NCI-H460 (cell line): Measurements from ENCODE around the gene PRSS21. TPM values are rescaled to one million over a fixed set of nuclear protein-coding genes. Genes with fewer than 3 reads are reported as not detected.
A peak's percentile ranks its signal among the peaks of the same experiment; 100 is the strongest.

ENCODE experiments used
- DNase-seq: peaks from one replicate; pipeline ENCODE4 v3.0.0-alpha.2; 2016; ENCODE audit warnings: low read depth; ENCODE audit errors: extremely low read depth
- small RNA-seq, 2 experiments: library from RNA; depleted of rRNA; stranded (forward); fragments of <200 nt; gene quantifications; one replicate each; pipeline ENCODE3, GENCODE V24; 2014
- total RNA-seq: library from RNA; depleted of rRNA; stranded (reverse); fragments of >200 nt; shearing (Covaris generic); gene quantifications from 2 replicates; pipeline ENCODE4 v1.2.3, GENCODE V29; 2014; rRNA removed

The PRSS21 gene
- total RNA-seq, 1 experiment from 2014 or later, result not detected

DNA sequence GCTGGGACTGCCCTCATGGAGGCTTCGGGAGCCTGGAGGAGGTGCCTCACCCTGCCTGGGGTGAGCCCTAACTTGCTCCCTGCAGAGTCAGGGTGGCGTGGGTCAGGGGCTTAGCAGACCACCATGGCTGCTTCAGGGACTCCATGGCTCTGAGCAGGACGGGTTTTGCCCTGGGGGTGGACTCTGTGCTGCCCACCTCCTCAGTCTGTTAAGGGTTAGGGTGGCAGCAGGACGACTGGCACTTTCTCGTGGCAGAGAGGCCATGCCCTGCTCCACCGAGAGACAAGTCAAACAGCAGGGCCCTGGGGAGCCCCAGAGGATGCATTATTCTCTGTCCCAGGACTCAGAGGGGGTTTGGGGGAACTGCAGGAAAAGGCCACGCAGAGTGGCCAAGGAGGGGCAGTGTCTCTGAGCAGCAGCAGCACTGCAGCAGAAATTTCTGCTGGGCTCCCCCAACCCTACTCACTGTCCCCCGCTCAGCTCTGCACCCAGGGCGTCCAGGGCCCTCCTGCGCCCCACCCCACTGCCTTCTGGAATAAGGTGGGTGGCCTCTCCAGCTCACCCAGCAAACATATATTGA is 42.7 kb downstream of the PRSS21 start:
- DNase-seq, result no peak

DNA sequence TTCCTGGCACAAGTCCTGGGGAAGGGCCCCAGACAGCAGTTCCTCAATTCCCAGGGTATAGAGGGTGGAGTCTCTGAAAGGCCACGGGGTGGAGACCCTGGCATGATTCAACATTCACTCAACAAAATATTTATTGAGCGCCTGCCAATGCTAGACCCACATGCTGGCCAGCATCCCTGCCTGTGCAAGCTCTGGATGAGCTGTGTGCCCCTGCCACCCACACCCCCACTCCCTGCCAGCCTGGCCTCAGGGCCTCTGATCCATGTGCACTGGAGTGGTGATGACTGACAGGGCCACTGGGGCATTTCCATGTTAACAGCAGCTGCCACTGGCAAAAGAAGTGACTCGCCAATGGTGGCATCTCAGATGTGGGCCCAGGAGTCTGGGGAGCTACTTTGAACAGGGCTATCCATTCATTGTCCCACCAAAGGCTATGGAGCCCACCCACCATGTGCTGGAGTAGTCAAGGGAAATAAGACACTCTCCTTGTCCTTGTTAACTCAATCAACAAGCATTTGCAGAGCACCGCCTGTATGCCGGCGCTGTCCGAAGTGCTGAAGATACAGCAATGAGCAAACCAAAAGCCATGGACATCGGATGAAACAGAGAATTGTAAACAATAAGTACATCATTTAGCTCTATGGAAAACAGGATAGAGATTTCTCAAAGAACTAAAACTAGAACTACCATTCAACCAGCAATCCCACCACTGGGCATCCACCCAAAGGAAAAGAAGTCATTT is 44.0 kb downstream of the PRSS21 start:
- no peak for DNase-seq

DNA sequence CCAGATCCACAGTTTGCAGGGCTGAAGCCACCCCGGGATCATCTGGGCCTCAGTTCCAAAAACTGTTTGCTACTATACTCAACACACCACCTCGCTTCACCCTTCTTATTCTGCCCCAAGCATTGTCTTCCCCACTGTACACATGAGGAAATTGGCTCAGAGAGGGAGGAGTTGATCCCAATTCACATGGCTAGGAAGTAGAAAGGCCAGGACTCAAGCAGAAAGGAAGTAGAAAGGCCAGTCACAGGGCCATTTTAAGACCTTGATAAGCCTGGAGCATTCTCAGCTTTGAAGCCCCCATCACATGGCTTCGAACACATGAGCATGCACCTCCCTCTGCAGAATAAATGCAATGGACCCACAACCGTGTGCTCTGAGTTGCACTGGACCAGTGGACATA is 48.6 kb downstream of the PRSS21 start:
- no peak for DNase-seq

DNA sequence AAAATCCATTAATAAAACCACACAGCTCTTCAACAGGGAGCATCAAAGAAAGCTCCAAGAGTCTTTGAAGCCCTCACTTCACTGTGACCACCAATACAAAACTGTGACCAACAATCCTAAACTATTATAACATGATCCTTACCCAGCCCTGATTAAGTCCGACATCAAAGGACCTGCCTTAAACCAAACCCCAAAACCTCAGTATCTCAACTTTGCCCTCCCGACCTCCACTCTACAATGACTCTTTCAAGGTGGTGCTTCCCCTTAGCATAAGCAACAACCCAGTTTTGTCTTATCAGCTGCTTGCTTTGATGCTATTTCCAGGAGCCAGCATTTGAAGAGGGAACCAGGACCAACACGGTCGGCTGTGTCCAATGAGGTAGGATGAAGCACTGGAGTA is 49.4 kb downstream of the PRSS21 start:
- no peak for DNase-seq

DNA sequence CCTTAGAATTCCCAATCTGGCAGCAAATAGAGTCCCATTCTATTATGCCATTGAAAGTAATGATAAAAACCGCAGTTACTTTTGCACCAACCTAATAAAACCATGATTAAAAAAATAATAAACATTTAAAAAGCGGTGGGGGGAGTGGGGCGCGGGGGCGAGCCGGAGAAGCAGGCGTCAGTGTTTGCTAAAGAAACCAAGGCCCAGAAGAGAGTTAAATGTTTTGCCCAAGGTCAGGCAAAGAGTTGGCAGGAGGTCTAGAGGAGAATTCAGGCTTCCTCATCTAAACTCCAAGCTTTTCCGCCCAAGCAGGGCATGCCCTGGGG is 50.6 kb downstream of the PRSS21 start:
- no peak for DNase-seq

DNA sequence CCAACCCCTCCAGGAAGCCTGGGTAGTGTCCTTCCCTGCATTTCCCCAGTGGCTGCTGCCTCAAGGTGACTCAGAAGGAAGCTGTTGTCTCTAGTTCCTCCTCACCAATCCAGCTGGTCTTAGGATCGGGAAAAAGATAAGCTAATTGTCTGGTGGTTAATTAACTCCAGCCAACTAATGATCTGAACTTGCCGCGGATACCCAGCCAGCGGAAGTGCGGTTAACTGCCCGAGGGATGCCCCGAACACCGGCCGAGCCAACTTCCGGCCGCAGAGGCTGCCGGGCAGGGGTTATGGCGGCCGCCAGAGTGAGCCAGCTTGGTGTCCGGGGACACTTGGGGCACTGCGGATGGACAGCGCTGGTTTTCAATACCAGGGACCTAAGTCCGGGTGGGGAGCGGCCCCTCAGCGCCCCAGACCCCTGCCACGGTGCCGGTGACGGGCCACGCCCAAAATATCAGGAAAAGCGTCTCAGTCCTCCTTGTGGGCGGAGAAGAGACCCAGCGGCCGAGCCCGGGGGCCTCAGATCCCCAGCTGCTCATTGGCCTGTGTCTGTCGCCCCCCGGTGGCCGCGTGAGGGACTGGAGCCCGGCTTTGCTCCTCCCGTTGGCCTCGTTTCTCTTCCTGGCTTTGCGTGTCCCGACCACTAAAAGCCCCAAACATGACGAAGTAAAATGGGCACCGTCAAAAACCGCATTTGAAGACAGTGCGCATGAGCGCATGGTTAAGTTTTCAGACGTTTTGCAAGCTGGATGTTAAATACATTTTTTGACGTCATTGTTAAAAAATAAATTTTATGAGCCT is 51.2 kb downstream of the PRSS21 start:
- DNase-seq, result peak; percentile 90

Small RNA genes lying within 50 kb of the gene (small RNA-seq; reads per million reads assigned to genes)
- 0 to 0.12 reads per million in 2 experiments for gene SNORA3C

Other genes starting within 250 kb of the PRSS21 start
- 35.4 and 36.4 TPM in 2 replicates for gene KCTD5, start 134.7 kb upstream of the PRSS21 start, total RNA-seq
- gene PRSS27, start 97.0 kb upstream of the PRSS21 start, total RNA-seq, result 3.0 and 3.8 TPM in 2 replicates
- gene SRRM2, start 64.6 kb upstream of the PRSS21 start, total RNA-seq, result 63.3 and 94.6 TPM in 2 replicates
- gene ELOB, start 40.0 kb upstream of the PRSS21 start, total RNA-seq, result 125 and 162 TPM in 2 replicates
- not detected in 2 replicates for gene PRSS33, start 29.7 kb upstream of the PRSS21 start, total RNA-seq
- gene PRSS41, start 18.8 kb upstream of the PRSS21 start, total RNA-seq, result not detected in 2 replicates
- gene ZG16B, start 13.1 kb downstream of the PRSS21 start, total RNA-seq, result 13.8 and 18.7 TPM in 2 replicates
- not detected in 2 replicates for gene PRSS22, start 40.9 kb downstream of the PRSS21 start, total RNA-seq
- gene FLYWCH2, start 66.0 kb downstream of the PRSS21 start, total RNA-seq, result 80.1 and 88.9 TPM in 2 replicates
- gene FLYWCH1, start 94.7 kb downstream of the PRSS21 start, total RNA-seq, result 26.6 and 29.4 TPM in 2 replicates
- 1.5 and 2.7 TPM in 2 replicates for gene KREMEN2, start 147.0 kb downstream of the PRSS21 start, total RNA-seq
- 19.0 and 24.4 TPM in 2 replicates for gene PAQR4, start 152.1 kb downstream of the PRSS21 start, total RNA-seq
- 14.8 and 18.9 TPM in 2 replicates for gene PKMYT1, start 163.2 kb downstream of the PRSS21 start, total RNA-seq
- 0.05 and 0.14 TPM in 2 replicates for gene CLDN9, start 195.7 kb downstream of the PRSS21 start, total RNA-seq
- gene CLDN6, start 200.9 kb downstream of the PRSS21 start, total RNA-seq, result not detected in 2 replicates
- 249 and 347 TPM in 2 replicates for gene TNFRSF12A, start 203.1 kb downstream of the PRSS21 start, total RNA-seq
- gene HCFC1R1, start 206.7 kb downstream of the PRSS21 start, total RNA-seq, result 29.3 and 33.4 TPM in 2 replicates
- 30.3 and 35.2 TPM in 2 replicates for gene THOC6, start 206.8 kb downstream of the PRSS21 start, total RNA-seq
- not detected in 2 replicates for gene BICDL2, start 219.7 kb downstream of the PRSS21 start, total RNA-seq
- 0.14 and 0.25 TPM in 2 replicates for gene MMP25, start 229.3 kb downstream of the PRSS21 start, total RNA-seq
- 0.38 and 0.47 TPM in 2 replicates for gene IL32, start 248.4 kb downstream of the PRSS21 start, total RNA-seq